DMS53 treated with DMSO at 0.1 percent for 48 hours (cell line): ENCODE data around the gene GABPB1.

Experiments
- DNase-seq: peaks from one replicate; lab custom pipeline; 2025; ENCODE audit not compliant: unreplicated experiment; lab: John Stamatoyannopoulos, UW

Gene GABPB1

DNA sequence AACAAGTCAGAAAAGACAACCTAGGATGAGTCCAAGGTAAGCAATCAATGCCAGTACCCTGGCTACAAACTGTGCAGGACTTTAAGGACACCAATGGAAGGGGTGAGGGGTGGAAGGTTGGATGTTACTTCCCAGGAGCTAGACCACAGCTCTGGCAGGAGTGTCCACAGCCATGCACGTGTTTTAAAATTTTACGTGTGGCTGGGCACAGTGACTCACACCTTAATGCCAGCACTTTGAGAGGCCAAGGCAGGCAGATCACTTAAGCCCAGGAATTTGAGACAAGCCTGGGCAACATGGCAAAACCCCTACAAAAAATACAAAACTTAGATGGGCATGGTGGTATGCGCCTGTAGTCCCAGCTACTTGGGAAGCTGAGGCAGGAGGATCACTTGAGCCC lies 74.7 kb downstream of the GABPB1 start:
- no peak for DNase-seq

DNA sequence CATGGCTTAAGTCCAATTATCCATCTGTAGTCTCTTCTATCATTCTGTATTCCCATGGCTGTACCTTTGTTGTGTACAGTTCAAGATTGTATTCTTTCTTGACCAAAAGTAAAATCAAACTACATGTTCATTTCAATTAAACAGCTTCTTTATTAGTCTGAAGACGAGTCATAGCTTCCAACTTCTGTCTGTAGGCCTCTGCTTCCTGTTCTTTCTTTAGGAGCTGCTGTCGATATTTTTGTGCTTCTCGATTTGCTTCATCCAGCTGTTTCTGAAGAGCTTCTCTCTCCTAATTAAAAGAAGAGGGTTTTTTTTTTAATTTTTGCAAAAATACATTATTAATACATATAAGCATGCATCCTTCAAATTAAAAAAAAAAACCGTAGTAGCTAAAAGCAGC lies 76.5 kb downstream of the GABPB1 start:
- no peak for DNase-seq

DNA sequence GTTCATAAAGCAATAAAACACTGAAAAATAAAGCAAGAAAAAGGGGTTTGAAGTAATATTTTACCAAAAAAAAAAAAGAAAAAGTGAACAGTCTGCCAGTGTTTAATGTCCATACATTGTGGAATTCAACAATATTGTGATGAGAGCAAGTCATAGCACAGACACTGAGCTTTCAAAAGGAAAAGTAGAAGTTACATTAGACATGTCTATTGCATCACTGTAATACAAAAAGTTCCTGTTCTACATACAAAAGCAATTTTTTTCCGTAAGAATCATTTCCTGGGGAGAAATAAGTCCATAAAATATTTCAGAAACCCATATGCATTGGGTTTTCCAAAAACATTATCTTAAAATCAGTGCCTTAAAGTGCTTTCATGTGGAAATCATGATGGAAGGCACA lies 77.6 kb downstream of the GABPB1 start:
- no peak for DNase-seq

DNA sequence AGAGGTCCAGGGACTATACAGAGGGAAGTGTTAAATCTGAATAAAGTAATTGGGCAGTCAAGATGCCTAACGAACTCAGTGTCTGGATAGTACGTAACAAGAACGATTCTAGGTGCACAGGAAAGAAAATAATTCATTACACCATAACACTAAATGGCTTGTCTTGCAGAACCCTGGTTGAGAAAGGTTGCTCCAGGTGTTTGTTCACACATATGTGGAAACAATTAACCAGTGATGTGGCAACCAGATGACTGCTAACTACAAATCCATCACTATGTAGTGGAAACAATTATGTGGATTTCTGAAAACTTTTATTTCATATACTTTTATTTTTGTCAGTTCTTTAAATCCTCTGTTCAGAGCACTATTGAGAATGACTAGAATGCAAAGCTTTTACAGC lies 79.1 kb downstream of the GABPB1 start:
- no peak for DNase-seq

DNA sequence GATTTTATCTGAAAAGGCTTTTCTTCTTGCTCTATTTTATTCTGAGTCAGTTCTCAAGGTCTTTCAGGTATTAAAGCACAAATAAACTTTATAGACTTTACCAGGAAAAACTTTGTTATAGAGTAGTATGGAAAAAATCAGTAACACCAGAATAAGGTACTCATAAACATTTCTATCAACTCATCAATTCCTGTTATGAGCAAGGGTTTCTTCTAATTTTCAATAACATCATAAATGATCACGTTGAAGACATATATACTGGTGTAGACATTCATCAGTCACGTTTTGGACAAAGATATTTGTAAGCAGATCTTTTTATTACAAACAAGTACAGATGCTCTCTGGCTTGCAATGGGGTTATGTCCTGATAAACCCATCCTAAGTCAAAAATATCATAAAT lies 79.9 kb downstream of the GABPB1 start:
- no peak for DNase-seq

DNA sequence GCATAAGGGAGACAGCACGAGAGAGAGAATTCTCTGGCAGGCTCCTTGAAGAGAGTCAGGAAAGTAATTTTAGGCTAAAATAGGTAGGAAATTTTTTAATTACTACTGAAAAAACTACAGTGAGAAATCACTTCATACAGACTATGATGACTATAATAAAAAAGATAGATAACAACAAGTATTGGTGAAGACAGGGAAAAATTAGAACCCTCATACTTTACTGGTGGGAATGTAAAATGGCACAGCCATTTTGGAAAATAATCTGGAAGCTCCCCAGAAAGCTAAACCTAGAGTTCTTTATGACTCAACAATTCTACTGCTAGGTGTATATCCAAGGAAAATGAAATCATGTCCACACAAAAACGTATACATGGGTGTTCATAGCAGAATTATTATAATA lies 87.4 kb downstream of the GABPB1 start:
- no peak for DNase-seq

DNA sequence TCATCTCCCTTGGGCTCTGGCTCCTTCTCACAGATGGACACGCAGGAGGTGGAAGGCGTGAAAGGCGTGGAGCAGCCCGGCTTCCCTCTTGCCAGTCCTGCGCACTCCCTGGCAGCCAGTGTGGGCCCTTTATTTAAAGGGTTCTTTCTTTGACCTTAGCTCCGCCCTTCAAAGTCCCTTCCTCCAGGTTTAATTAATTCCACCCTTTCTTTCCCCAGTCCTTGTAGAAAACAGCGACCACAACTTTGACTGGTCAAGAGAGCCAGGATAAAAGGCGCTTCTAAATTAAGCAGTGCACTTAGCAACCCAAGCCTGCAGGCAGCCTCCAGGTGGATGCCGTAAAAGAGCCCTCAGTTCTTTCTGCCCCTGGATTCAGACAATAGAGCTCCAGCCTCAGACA lies 89.4 kb downstream of the GABPB1 start, which contains the start of gene HDC:
Gene HDC (minus strand): TSS at position 107 of the 400 bp plus-strand sequence. CDS start 103 bp downstream, at position 4.
- DNase-seq, result no peak

DNA sequence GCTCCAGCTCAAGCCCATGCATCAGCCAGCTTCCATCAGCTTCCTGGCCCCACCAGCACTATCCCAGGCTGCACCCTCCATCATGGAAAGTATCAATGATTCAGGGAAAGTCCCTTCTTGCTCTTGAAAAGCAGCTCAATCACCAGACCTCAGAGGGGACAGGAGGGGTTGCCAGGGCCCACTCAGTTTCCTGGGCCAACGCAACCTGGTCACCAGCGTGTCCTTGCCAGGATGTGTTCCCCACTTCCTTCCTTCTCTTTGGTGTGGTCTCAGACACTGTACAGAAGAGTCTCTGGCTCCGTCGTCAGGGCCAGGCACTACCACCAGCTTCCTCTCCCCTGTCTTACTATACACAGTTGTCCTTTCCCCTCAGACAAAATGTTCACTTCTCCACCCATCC lies 92.5 kb downstream of the GABPB1 start:
- no peak for DNase-seq

DNA sequence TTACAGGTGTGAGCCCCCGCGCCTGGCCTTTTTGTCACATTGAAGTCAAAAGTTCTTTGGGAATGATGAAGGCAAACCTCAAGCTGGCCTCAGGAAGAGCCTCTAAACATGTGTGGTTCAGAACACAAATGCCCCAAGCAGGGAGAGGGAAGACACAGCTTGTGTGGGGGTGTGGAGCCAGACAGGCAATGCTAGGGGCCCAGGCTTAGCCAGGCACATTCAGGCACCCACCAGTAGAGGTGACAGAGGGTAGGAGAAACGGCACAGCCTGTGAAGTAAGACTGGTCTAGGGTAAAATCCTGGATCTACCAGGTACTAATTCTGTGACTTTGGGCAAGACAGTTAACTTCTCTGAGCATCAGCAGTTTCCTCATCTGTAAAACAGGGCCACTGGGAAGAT lies 93.0 kb downstream of the GABPB1 start:
- no peak for DNase-seq

DNA sequence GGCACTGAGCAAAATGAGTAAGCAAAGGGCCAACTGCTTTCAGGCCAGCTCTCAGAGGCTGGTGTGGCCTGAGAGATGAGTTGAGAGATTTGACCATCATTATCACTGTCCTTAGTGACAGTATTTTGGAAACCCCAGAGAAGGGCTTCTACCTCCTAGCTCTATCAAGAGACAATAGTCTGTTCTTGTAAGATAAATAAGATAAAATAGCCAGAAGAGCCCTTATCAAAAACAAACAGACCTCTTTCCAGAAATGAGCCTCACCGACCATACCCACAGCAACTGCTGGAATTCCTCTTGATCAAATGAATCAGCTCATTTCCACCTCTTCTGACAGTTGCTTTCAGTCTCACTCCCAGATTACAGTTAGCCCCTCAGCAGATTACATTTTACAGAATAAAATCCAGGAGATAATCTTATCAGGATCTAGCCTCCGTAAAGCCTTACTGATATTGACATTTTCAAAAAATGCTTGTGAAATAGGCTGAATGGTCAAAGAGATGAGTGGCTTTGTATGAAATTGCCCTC lies 94.0 kb downstream of the GABPB1 start:
- no peak for DNase-seq

DNA sequence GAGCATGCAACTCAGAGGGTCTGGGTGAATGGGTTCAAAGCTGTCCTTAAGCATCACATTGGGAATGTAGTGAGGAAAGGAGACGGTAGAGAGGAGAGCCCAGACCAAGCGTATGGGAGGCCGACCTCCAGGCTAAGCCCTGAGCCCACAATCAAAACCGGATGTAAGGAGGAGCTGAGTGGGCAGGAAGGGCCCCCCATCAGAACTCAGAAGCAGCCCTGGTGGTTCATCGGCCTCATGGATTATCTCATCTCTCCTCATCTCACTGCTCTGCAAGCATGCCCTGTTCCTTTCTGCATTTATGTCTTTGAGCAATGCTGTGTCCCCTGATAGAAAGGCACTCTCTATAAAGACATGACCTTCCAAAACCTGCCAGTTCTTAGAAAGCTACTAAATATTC lies 95.7 kb downstream of the GABPB1 start:
- no peak for DNase-seq

DNA sequence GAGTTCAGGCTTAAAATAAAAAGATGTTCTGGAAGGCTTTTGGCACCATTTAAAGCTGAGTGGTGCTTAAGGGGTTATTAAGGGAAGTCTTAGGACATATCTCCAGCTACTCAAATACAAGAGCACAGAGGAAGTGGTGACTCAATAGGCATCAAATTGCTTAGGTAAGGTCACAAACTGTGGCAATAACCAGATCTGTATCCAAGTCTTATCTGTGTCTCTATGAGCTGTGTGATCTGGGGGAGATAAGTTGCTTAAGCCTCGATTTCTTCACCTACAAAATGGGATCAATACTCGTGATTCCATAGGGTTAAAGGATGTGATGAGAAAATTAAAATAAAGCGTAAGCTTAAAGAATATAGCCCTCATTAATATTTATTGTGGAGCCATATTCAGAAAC lies 97.1 kb downstream of the GABPB1 start:
- DNase-seq, result no peak

DNA sequence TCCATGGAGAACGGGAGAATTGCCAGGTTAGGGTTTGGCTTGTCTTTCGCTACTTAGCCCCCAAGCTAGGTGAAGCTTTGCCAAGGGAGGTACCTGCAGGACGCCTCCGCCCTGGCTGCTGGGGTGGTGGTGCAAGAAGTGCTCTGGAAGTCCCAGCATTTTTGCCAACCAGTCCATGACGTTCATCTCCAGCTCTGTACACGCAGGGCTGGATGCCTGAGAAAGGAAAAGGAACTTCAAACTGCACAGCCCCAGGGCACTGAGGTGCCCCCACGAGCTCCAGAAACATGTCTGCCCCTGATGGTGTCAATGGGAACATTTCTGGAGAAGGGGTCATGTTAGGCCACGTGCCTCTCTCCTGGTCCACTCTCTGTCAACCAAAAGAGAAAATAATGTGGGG lies 97.7 kb downstream of the GABPB1 start:
- no peak for DNase-seq

DNA sequence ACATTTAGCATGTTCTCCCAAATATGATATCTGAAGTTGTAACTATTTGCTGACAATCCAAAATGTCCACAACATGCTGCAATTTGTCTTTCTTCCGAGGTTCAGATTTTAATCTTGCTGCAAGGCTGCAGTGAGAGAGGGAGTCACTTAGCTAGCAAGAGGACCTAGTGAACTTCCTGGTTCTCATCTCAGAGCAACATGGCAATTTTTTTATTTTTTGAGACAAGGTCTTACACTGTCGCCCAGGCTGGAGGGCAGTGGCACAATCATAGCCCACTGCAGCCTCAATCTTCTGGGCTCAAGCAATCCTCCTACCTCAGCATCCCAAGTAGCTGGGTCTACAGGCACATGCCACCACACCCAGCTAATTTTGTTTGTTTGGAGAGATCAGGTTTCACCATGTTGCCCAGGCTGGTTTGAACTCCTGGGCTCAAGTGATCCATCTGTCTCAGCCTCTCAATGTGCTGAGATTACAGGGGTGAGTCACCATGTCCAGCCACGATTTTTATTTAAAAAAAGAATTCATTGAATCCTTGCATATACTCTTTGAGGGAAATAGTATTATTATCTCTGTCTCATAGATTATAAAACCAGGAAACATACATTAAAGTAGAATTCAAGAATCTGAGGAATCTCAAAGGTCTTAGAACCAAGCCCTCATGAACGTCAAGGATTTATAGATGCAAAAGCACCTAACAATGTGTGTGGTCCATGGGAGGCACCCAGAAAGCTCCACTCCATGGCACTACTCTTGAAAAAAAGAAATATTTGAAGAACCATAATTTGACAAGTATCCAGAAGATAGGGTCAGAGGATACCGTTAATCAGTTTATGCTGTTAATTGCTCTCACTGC lies 98.6 kb downstream of the GABPB1 start:
- DNase-seq, result peak; percentile 60

DNA sequence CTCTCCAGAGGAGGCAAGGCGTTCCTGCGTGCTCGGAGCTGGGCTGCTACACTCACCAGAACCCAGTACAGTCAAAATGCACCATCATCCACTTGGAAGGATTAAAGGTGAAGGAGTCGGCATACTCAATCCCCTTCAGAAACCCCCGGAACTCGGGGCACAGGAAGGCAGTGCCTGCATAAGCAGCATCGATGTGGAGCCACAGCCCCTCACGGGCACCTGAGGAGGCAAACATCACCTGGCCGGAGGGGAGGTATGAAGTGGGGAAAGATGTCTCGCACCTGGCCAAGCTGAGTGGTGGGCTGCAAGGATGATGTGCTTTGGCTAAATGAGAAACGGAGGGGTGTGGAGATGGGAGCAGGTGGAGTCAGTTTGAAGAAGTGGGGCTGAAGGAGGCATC lies 102.4 kb downstream of the GABPB1 start:
- no peak for DNase-seq

DNA sequence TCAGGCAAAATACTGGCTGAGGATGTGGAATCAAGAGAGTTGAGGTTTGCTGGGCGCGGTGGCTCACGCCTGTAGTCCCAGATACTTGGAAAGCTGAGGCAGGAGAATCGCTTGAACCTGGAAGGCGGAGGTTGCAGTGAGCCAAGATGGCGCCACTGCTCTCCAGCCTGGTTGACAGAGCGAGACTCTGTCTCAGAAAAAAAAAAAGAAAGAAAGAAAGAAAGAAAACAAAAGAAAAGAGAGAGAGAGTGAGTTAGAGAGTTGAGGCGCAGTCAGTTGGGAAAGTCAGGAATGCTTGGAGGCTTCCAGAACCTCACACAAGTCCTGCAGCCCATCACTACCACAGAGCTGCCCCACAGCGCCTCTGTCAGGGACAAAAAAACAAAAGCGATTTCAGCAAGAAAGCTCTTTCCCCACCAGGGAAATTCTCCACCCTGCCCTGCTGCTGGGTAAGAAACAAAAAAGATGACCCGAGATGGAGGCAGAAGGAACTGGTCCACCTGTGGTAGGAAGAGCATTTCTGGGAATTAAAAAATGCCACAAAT lies 103.3 kb downstream of the GABPB1 start:
- DNase-seq, result no peak

DNA sequence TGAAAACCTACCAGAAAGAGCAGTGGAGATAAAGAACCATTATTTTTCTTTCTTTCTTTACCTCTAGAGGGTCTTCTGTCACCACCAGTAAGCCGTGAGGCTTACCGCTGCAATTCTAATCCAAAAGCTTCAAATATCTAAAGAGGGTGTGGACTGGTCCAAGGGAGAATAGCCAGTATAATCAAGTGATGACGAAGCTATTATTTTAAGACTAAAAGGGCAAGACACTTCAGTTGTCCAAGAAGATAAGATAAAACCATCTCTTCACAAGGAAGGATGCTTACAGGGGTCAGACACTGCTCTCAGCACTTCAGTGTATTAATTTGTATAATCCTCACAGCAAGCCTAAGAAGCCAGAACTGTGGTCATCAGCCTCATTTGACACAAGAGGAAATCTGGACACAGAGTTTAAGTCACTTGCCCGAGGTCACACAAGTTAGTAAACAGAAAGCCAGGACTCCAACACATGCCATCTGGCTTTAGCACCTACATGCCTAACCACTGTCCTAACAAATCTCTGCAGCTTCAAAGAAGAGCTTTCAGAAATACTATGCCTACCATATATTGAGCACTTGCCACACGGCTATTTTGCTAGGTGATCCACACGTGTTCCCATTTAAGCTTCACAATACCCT lies 104.1 kb downstream of the GABPB1 start:
- no peak for DNase-seq

DNA sequence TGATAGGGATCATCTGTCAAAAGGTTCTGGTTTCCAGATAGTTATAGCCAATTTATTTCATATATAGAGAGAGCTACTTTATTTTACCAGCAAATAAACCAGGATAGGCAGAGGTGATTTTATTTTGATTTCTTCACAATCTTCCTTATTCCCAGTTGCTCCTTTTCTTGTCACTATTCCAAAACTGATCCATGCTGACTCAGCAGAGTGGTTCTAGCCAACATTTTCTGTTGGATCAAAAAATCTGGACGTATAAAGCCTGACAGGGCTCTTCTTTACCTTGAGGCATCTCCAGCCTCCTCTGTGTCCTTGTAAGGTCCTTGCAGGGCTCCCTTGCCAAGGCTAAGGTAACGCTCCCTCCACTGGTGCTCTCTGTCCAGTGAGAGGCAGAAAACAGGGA lies 105.3 kb downstream of the GABPB1 start:
- no peak for DNase-seq

DNA sequence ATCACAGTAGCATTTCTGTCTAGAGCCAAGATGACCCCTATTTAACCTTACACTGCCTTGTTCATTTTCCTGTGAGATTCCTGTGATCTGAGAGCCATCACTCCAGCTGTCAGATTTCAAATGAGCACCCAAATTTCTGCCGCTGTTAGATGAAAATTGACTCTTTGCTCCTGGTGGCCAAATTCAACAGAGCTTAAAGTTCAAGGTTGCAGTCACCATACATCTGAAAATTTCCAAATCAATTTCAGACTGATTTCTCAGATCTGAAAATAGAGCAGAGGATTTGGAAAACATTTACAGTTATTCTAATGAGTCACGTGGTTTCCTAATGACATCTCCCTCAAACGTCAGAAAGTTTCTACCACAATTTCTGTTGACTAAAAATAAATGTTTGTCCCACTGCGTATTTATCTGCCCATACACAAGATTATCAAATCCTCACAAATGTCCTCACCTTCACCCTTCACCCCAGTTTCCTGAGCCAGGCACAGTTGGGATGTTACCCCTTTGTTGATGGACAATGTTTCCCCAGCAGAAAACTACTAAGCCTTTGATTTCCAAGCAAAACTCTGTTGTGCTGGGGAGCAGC lies 105.9 kb downstream of the GABPB1 start:
- no peak for DNase-seq

DNA sequence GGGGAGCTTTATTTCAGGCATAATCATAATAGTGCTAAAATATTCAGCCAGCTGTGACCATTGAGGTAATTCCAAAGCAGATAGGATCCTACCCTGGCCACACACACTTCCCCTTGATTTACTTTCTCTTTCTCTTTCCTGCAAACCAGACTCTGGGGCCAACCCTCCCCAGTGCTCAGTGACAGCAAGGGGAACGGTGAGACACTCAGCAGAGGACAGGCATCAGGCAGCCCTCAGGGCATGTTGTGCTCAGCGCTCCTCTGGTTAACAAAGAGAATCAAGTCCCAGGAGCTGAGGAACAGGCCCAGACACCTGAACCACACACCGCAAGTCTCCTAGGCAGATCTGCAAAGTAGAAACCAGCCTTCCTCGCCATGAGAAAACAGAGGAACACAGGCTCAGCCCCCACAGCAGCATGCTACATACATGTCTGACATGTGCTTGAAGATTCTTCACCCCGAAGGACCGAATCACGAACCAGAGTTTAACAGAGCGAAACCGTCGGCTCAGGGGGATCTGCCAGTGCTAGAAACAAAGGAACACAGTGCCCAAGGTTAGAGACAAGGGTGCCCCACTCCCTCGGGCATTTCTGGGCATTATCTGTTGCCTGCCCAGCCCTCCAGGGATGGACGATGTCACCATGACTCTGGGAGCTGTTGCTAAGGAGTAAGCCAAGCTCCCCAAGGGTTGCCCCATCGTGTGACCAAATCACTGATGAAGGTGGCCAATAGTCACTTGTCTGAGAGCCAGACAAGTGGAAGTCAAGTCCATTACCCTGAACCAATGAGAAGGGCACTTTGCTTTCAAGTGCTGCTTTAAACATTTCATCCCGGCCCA lies 107.0 kb downstream of the GABPB1 start:
- peak; percentile 3 for DNase-seq

DNA sequence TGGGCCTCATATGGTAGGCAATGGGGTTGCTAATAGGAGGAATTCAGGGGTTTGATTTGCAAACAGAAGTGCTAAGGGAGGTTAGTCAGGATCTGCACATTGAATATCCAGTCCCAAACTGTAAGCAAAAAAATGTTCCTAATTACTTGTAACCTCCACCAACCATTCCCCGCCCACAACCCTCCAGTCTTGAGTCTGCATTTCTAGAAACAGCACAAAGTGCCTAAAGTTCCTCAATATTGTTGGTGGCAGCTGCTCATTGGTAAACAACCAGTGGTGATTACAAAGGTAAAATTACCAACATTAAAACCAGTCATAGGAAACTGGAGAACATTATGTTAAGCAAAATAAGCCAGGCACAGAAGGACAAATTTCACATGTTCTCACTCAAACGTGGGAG lies 108.4 kb downstream of the GABPB1 start:
- DNase-seq, result no peak
